SK-N-MC (cell line): ENCODE measurements around the gene MREG.
"Not testable (repeated sequence)": the region's sequence is repeated elsewhere in the genome, so short reads cannot be mapped to it uniquely, and the experiment has no call there.

Experiments used
- DNase-seq: peaks from one replicate; pipeline ENCODE4 v3.0.0-alpha.2; 2011; ENCODE audit warnings: low read depth, low spot score
- H3K27ac ChIP-seq: fragments of 200-600 bp; sonication (generic); 2 replicates; pipeline ENCODE4 v1.5.1; 2016; ENCODE audit warnings: mixed run types
- H3K36me3 ChIP-seq: fragments of 200-600 bp; sonication (generic); 2 replicates; pipeline ENCODE4 v1.6.1; 2017; ENCODE audit warnings: antibody characterized with exemption, low read length, mixed read lengths; ENCODE audit not compliant: insufficient read depth
- H3K4me3 ChIP-seq: fragments of 200-600 bp; sonication (generic); 2 replicates; pipeline ENCODE4 v1.5.1; 2016
- H3K9ac ChIP-seq: fragments of 200-600 bp; sonication (generic); 2 replicates; pipeline ENCODE4 v1.8.0; 2017; ENCODE audit warnings: mixed run types, mixed read lengths; ENCODE audit not compliant: insufficient read length
- H3K9me3 ChIP-seq: fragments of 200-600 bp; sonication (generic); 2 replicates; pipeline ENCODE4 v1.6.1; 2017; ENCODE audit warnings: low read depth, mild to moderate bottlenecking, antibody characterized with exemption, low read length, moderate library complexity, mixed read lengths
- EZH2 ChIP-seq: fragments of 200-600 bp; sonication (generic); IDR thresholded peaks from one replicate; pipeline ENCODE4 v1.6.1; 2017; ENCODE audit warnings: antibody characterized with exemption
- FOXP2 ChIP-seq: optimal IDR thresholded peaks from 2 replicates; pipeline ENCODE3; 2011; ENCODE audit warnings: mild to moderate bottlenecking, moderate library complexity; ENCODE audit not compliant: insufficient read depth; ENCODE audit errors: extremely low read length, control extremely low read depth
- POLR2AphosphoS5 ChIP-seq: IDR thresholded peaks from 2 replicates; pipeline ENCODE4 v1.6.1; 2012; ENCODE audit warnings: mild to moderate bottlenecking, low read depth, low read length, borderline replicate concordance

The MREG gene

DNA sequence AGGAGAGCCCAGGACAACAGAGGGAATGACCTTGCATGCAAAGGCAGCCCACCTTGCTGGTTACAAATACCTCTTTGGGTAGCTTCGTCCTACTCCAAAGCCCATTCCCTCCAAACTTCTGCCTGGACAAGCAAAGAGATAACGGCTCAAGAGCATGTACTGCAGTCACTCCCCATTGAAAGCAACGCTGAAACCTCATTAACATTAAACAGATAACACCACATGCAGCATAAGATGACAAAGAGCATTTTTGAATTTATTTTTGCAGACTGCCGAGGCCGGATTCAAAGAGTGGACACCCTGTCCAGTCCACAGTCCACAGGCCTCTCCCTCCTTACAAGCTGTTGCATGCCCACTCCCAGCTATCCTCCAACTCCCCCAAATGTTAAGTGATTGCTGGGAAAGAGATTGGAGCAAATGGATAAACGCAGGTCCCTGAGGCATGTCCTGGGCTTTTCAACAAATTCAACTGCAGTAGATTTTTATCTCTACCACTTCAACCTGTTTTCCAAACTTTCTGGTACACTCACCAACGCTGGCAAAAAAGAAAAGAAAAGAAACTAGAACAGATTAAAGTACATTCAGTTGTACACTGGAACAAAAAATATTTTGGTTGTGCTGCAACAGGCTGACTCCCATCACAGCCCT is 40.1 kb downstream of the MREG start:
- Histone ChIP-seq H3K9ac (no peak overlapping the region), H3K4me3 (no peak overlapping the region), H3K27ac (no peak overlapping the region), H3K9me3 (no peaks in the 10 kb centered on the region), H3K36me3 (no peaks in the 10 kb centered on the region; the same call in 1 of the 2 replicates)
- DNase-seq = no peak
- TF ChIP-seq FOXP2 (no peak), EZH2 (no peak), POLR2AphosphoS5 (no peak)

DNA sequence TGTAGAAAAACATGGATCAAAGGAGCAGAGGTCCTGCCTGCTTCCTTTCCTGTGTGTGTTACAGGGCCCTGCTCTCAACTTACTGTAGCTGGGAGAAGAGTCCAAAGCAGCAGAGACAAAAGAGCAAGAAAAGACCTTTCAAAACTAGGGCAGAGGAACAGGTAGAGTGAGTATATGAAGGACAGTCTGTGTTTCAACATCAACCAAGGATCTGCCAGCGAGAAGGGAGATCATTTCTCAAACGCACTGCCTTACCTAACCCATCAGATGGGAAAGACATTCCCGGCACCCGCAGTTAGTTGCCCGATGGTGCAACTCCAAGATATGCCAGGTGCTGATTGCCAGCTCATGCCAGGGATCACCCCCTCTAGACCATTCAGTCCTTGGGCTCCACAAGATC is 41.7 kb downstream of the MREG start:
- TF ChIP-seq FOXP2 (no peak), EZH2 (no peak), POLR2AphosphoS5 (no peak)
- H3K9ac ChIP-seq = no peak overlapping the region

DNA sequence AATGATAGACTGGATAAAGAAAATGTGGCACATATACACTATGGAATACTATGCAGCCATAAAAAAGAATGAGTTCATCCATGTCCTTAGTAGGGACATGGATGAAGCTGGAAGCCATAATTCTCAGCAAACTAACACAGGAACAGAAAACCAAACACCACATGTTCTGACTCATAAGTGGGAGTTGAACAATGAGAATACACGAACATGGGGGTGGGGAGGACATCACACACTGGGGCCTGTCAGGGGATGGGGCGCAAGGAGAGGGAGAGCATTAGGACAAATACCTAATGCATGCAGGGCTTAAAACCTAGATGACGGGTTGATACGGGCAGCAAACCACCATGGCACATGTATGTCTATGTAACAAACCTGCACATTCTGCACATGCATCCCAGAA is 42.5 kb downstream of the MREG start:
- H3K4me3 ChIP-seq, DNase-seq, H3K9me3 ChIP-seq, H3K36me3 ChIP-seq, H3K9ac ChIP-seq, H3K27ac ChIP-seq: not testable (repeated sequence)

More for the DNA sequence above, 41.7 kb downstream of the MREG start:
- H3K9me3 ChIP-seq = no peaks in the 10 kb centered on the region
- no peak overlapping the region for H3K27ac ChIP-seq
- no peak overlapping the region for H3K4me3 ChIP-seq
- no peak for DNase-seq
- H3K36me3 ChIP-seq = no peaks in the 10 kb centered on the region; the same call in 1 of the 2 replicates

DNA sequence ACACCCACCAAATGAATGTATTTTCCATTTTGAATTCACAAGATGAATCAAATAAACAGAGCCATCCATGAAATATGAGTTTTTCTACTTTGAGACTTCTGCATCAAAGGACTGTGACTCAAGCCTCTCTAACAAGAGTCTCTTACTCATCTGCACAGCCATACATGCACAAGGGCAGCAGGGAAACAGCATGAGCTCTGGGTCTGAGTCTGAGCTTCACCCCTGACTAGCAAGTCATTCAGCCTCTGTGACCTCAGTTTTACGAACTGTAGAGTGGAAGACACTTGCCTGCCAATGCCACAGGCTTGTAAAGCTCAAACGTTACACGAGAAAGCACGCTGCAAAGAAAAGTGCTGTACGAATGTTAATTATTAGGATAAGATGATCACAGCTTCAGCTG is 42.9 kb downstream of the MREG start:
- Histone ChIP-seq H3K9me3 (no peaks in the 10 kb centered on the region), H3K4me3 (no peak overlapping the region), H3K9ac (no peak overlapping the region), H3K27ac (no peak overlapping the region), H3K36me3 (no peaks in the 10 kb centered on the region; the same call in 1 of the 2 replicates)
- no peak for TF ChIP-seq POLR2AphosphoS5
- TF ChIP-seq EZH2 = no peak
- TF ChIP-seq FOXP2 = no peak
- no peak for DNase-seq

DNA sequence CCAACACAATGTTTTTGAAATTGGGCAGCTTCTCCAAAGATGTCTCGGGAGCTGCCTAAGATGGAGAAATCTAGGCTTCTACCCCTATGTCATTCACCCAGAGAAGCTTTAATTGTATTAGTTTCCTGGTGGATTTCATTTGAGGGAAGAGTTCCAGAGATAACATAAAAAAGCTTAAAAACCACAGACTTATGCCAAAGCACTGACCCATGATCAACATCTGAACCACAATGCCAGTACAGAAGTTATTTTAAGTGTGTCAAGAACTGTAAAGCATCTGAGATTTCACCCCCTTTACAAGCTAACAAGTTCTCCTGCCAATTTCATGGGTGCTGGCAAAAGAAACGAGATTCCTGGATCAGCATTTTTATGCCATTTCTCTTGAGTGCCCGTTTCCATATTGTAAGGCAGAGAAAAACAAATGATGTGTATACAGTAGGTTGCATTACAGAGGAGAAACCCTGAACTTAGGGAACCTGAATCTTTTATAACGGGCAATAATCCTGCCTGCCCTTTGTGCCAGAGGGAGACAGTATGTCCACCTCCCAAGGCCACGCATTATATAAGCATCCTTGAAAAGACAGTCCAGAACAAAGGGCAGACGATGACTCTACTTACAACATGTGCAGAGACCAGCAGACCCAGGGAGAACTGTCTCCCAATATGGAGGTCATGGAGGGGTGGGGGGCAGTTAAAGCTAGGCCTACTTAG is 44.1 kb downstream of the MREG start:
- no peak overlapping the region for H3K4me3 ChIP-seq
- DNase-seq = no peak
- no peak overlapping the region for H3K9ac ChIP-seq
- TF ChIP-seq FOXP2 (no peak), POLR2AphosphoS5 (no peak)
- H3K27ac ChIP-seq = no peak overlapping the region
- no peaks in the 10 kb centered on the region; the same call in 1 of the 2 replicates for H3K36me3 ChIP-seq
- no peaks in the 10 kb centered on the region for H3K9me3 ChIP-seq

DNA sequence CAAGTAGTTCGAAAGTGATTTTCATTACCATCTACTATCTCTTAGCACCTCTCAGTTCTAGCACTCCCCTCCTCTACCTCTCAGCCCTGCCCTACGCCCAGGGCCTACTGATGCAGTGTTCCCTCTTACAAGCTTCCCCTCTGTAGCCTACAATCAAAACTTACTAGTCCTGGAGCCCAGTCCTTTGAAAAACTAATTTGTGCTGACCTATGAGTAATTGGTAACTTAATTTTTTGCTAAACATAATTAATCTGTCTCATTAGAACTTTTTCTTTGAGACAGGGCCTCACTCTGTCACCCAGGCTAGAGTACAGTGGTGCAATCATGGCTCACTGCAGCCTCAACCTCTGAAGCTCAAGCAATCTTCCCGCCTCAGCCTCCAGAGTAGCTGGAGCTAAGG is 44.9 kb downstream of the MREG start:
- H3K36me3 ChIP-seq = no peaks in the 10 kb centered on the region; the same call in 1 of the 2 replicates
- no peak for DNase-seq
- H3K4me3 ChIP-seq = no peak overlapping the region
- no peaks in the 10 kb centered on the region for H3K9me3 ChIP-seq
- H3K27ac ChIP-seq = no peak overlapping the region
- TF ChIP-seq EZH2 (no peak), POLR2AphosphoS5 (no peak), FOXP2 (no peak)
- H3K9ac ChIP-seq = no peak overlapping the region

DNA sequence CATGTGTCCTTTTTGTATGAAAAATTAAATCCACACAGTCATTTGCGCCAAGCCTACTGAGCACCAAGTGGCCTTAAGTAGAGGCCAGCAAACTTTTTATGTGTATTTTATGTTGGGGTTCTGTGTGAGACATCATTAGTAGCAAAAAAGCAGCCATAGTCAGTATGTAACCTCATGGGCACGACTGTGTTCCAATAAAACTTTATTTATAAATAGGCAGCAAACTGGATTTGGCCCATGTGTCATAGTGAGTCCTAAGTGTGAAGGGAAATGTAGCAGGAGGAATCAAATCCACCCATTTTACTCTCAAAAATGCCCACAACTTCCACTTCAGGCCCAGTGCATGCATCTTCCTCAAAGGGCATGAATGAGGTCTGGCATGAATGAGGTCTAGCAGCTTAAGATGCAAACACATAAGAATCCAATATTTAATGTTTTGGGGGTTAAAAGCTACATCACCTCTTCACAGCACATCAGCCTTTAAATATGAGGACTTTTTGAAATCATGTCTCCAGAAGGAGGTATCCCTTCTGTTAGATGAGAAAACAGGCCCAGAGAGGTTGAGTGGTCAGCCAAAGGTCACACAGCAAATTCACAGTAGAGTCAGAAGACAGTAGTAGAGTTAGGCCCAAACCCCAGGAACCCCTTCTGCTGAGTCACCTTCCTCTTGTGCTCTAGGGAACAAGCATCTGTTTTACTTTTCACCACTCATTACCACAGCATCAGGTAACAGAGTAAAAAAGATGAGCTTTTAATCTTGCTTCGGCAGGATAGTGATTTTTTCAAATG is 45.6 kb downstream of the MREG start:
- TF ChIP-seq EZH2 (no peak), FOXP2 (no peak), POLR2AphosphoS5 (no peak)
- Histone ChIP-seq H3K36me3 (no peaks in the 10 kb centered on the region; the same call in 1 of the 2 replicates), H3K9ac (no peak overlapping the region), H3K9me3 (no peaks in the 10 kb centered on the region), H3K4me3 (peak overlapping the region; percentile 51; the same call in 1 of the 2 replicates), H3K27ac (peak overlapping the region; percentile 56; the same call in 1 of the 2 replicates)
- no peak for DNase-seq

DNA sequence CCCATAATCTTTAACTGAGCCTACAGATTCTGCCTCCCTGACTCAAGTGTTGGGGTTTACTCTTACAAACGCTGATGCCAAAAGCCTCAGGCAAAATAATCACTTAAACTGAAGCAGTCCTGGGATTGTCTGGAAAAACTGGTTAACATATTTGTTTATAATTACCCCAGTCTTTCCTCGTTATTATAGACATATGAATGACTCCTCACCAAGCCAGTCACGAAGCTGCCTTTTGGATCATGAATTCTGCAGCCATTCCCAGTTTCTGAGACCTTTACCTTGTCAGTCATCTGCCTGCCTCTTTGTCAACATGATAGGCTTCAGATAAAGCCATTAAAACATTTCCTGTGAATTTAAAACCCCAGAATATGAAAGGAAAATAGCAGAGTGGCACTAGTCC is 46.4 kb downstream of the MREG start:
- TF ChIP-seq EZH2 = no peak
- no peak for TF ChIP-seq POLR2AphosphoS5
- TF ChIP-seq FOXP2 = no peak

More for the DNA sequence above, 46.4 kb downstream of the MREG start:
- Histone ChIP-seq H3K36me3 (no peaks in the 10 kb centered on the region; the same call in 1 of the 2 replicates), H3K9ac (no peak overlapping the region), H3K4me3 (peak overlapping the region; percentile 51; the same call in 1 of the 2 replicates), H3K9me3 (no peaks in the 10 kb centered on the region), H3K27ac (peak overlapping the region; percentile 56; the same call in 1 of the 2 replicates)
- peak; percentile 24 for DNase-seq
